ENCODE measurements around the gene SIRT5.
A peak's percentile ranks its signal among the peaks of the same experiment; 100 is the strongest.

The SIRT5 gene

GRCh38 chr6:13538600-13538999 is 35.8 kb upstream of the SIRT5 start:
- no peak for FAIRE-seq
- no peak for TF ChIP-seq POLR2A (IDR thresholded peaks at IDR 0.05; ENCODE audit: low read depth, low read length)
- no peak for DNase-seq (ENCODE audit: insufficient read length, low spot score)

GRCh38 chr6:13539572-13539971 is 34.8 kb upstream of the SIRT5 start:
- FAIRE-seq (no peak), DNase-seq (ENCODE audit: insufficient read length, low spot score) (no peak)
- TF ChIP-seq POLR2A (IDR thresholded peaks at IDR 0.05; ENCODE audit: low read depth, low read length) = no peak

- no peak for TF ChIP-seq POLR2A (IDR thresholded peaks at IDR 0.05; ENCODE audit: low read depth, low read length)
- DNase-seq (ENCODE audit: insufficient read length, low spot score) (no peak), FAIRE-seq (no peak)
Measured at GRCh38 chr6:13541496-13541895, 32.9 kb upstream of the SIRT5 start.

GRCh38 chr6:13544454-13545186 is 29.8 kb upstream of the SIRT5 start:
- FAIRE-seq (no peak), DNase-seq (ENCODE audit: insufficient read length, low spot score) (no peak)
- TF ChIP-seq POLR2A (IDR thresholded peaks at IDR 0.05; ENCODE audit: low read depth, low read length) = no peak

GRCh38 chr6:13545885-13546284 is 28.5 kb upstream of the SIRT5 start:
- FAIRE-seq = no peak

GRCh38 chr6:13548500-13549210 is 25.7 kb upstream of the SIRT5 start:
- no peak for DNase-seq (ENCODE audit: insufficient read length, low spot score)
- FAIRE-seq = no peak
- no peak for TF ChIP-seq POLR2A (IDR thresholded peaks at IDR 0.05; ENCODE audit: low read depth, low read length)

More at GRCh38 chr6:13545885-13546284, 28.5 kb upstream of the SIRT5 start:
- TF ChIP-seq POLR2A (IDR thresholded peaks at IDR 0.05; ENCODE audit: low read depth, low read length) = no peak
- DNase-seq (ENCODE audit: insufficient read length, low spot score) = no peak

- DNase-seq (ENCODE audit: insufficient read length, low spot score) = no peak
- no peak for FAIRE-seq
Measured at GRCh38 chr6:13550656-13551055, 23.7 kb upstream of the SIRT5 start.

GRCh38 chr6:13553646-13554045 is 20.8 kb upstream of the SIRT5 start:
- FAIRE-seq (peak; percentile 48), DNase-seq (ENCODE audit: insufficient read length, low spot score) (no peak)

More at GRCh38 chr6:13550656-13551055, 23.7 kb upstream of the SIRT5 start:
- TF ChIP-seq POLR2A (IDR thresholded peaks at IDR 0.05; ENCODE audit: low read depth, low read length) = no peak

GRCh38 chr6:13554929-13555333 is 19.5 kb upstream of the SIRT5 start:
- peak; percentile 26; the same call in 1 of the 2 replicates for TF ChIP-seq POLR2A (IDR thresholded peaks at IDR 0.05; ENCODE audit: low read depth, low read length)
- peak; percentile 74 for DNase-seq (ENCODE audit: insufficient read length, low spot score)
- peak; percentile 97 for FAIRE-seq

More at GRCh38 chr6:13553646-13554045, 20.8 kb upstream of the SIRT5 start:
- TF ChIP-seq POLR2A (IDR thresholded peaks at IDR 0.05; ENCODE audit: low read depth, low read length) = no peak

- FAIRE-seq (no peak), DNase-seq (ENCODE audit: insufficient read length, low spot score) (no peak)
- TF ChIP-seq POLR2A (IDR thresholded peaks at IDR 0.05; ENCODE audit: low read depth, low read length) = no peak
Measured at GRCh38 chr6:13557841-13558240, 16.6 kb upstream of the SIRT5 start.

- FAIRE-seq = no peak
- no peak for DNase-seq (ENCODE audit: insufficient read length, low spot score)
- TF ChIP-seq POLR2A (IDR thresholded peaks at IDR 0.05; ENCODE audit: low read depth, low read length) = no peak
Measured at GRCh38 chr6:13558718-13559117, 15.7 kb upstream of the SIRT5 start.

- DNase-seq (ENCODE audit: insufficient read length, low spot score) (no peak), FAIRE-seq (no peak)
- no peak for TF ChIP-seq POLR2A (IDR thresholded peaks at IDR 0.05; ENCODE audit: low read depth, low read length)
Measured at GRCh38 chr6:13559251-13559650, 15.2 kb upstream of the SIRT5 start.

- no peak for DNase-seq (ENCODE audit: insufficient read length, low spot score)
- no peak for FAIRE-seq
- TF ChIP-seq POLR2A (IDR thresholded peaks at IDR 0.05; ENCODE audit: low read depth, low read length) = no peak
Measured at GRCh38 chr6:13559968-13560650, 14.3 kb upstream of the SIRT5 start.

GRCh38 chr6:13560651-13561044 is 13.8 kb upstream of the SIRT5 start:
- no peak for TF ChIP-seq POLR2A (IDR thresholded peaks at IDR 0.05; ENCODE audit: low read depth, low read length)
- DNase-seq (ENCODE audit: insufficient read length, low spot score) (no peak), FAIRE-seq (no peak)
